KMS-11 (cell line): ENCODE measurements around the gene PERM1.

Experiments
- H2AFZ ChIP-seq: fragments of 200-600 bp; sonication (generic); 2 replicates; pipeline ENCODE4 v1.6.1; 2016; ENCODE audit warnings: antibody characterized with exemption, mixed run types, low read depth
- H3K27ac ChIP-seq: fragments of 200-600 bp; sonication (generic); 2 replicates; pipeline ENCODE4 v1.6.1; 2016; ENCODE audit warnings: mild to moderate bottlenecking, mixed run types
- H3K27me3 ChIP-seq: fragments of 200-600 bp; sonication (generic); 2 replicates; pipeline ENCODE4 v1.6.1; 2017; ENCODE audit warnings: mild to moderate bottlenecking, low read depth, mixed run types, moderate library complexity; ENCODE audit not compliant: insufficient read depth
- H3K36me3 ChIP-seq: fragments of 200-600 bp; sonication (generic); 2 replicates; pipeline ENCODE4 v1.6.1; 2017; ENCODE audit warnings: mild to moderate bottlenecking, mixed run types; ENCODE audit not compliant: insufficient read depth
- H3K4me1 ChIP-seq: fragments of 200-600 bp; sonication (generic); 2 replicates; pipeline ENCODE4 v1.6.1; 2016; ENCODE audit warnings: mild to moderate bottlenecking, low read depth, mixed run types; ENCODE audit not compliant: poor library complexity, severe bottlenecking
- H3K4me2 ChIP-seq: fragments of 200-600 bp; sonication (generic); 2 replicates; pipeline ENCODE4 v1.7.0; 2016; ENCODE audit warnings: mild to moderate bottlenecking, mixed run types
- H3K4me3 ChIP-seq: fragments of 200-600 bp; sonication (generic); IDR thresholded peaks from 2 replicates; pipeline ENCODE4 v1.6.1; 2017; ENCODE audit warnings: low read depth, low read length, mixed read lengths; ENCODE audit not compliant: insufficient read depth
- H3K79me2 ChIP-seq: fragments of 200-600 bp; sonication (generic); 2 replicates; pipeline ENCODE4 v1.6.1; 2016; ENCODE audit warnings: low read depth, mixed run types; ENCODE audit not compliant: insufficient read depth
- H3K9ac ChIP-seq: fragments of 200-600 bp; sonication (generic); 2 replicates; pipeline ENCODE4 v1.6.1; 2016; ENCODE audit warnings: mild to moderate bottlenecking, mixed run types
- H4K20me1 ChIP-seq: fragments of 200-600 bp; sonication (generic); 2 replicates; pipeline ENCODE4 v1.6.1; 2016; ENCODE audit warnings: mild to moderate bottlenecking, mixed run types; ENCODE audit not compliant: insufficient read depth
- TF ChIP-seq, protein P1 (sequence below): fragments of 200-600 bp; sonication (generic); conservative IDR thresholded peaks from 2 replicates; pipeline ENCODE4 v1.6.1; 2017; ENCODE audit warnings: low read depth, mild to moderate bottlenecking, antibody characterized with exemption, low read length, moderate library complexity, mixed read lengths

Gene PERM1

DNA sequence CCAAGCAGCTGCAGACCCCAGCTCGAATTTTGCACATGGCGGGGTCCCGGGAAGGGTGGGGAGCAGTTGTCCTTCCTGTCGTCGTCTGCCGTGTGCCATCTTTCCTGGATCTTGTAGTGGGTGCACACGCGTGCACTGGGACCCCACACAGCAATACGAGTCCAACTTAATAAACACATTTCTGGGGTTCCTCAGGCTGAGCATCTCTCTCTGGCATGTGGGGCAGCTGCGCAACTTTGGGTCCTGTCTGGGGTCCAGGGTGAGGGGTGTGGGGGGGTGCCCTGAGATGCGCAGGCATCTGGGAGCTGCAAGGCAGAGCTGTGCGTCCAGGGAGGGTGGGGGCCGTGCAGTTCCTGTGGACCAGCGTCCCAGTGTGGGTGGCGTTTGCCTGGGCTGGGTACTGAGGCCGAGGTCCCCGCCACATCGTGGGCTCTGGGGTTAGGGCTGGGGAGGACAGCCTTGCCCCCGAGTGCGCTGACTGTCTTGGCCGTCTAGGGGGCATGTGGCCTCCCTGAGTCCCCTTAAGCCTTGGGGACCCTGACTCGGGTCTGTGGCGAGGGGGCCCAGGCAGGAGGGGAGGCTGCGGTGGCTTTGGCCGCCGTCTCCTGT lies 16.3 kb downstream of the PERM1 start:
- peak overlapping the region; percentile 48; the same call in 1 of the 2 replicates for H3K9ac ChIP-seq
- H2AFZ ChIP-seq, result peak overlapping the region; percentile 95; the same call in 1 of the 2 replicates
- no peaks in the 10 kb centered on the region for H3K79me2 ChIP-seq
- H3K4me1 ChIP-seq, result peaks cover 20% of the 10 kb centered on the region
- H3K27me3 ChIP-seq, result no peaks in the 10 kb centered on the region
- no peak overlapping the region for H3K4me3 ChIP-seq
- H3K27ac ChIP-seq, result no peak overlapping the region
- H3K36me3 ChIP-seq, result no peaks in the 10 kb centered on the region
- TF ChIP-seq, protein P1, sequence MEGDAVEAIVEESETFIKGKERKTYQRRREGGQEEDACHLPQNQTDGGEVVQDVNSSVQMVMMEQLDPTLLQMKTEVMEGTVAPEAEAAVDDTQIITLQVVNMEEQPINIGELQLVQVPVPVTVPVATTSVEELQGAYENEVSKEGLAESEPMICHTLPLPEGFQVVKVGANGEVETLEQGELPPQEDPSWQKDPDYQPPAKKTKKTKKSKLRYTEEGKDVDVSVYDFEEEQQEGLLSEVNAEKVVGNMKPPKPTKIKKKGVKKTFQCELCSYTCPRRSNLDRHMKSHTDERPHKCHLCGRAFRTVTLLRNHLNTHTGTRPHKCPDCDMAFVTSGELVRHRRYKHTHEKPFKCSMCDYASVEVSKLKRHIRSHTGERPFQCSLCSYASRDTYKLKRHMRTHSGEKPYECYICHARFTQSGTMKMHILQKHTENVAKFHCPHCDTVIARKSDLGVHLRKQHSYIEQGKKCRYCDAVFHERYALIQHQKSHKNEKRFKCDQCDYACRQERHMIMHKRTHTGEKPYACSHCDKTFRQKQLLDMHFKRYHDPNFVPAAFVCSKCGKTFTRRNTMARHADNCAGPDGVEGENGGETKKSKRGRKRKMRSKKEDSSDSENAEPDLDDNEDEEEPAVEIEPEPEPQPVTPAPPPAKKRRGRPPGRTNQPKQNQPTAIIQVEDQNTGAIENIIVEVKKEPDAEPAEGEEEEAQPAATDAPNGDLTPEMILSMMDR, result no peak
- no peaks in the 10 kb centered on the region for H4K20me1 ChIP-seq
- H3K4me2 ChIP-seq, result peak overlapping the region; percentile 99

DNA sequence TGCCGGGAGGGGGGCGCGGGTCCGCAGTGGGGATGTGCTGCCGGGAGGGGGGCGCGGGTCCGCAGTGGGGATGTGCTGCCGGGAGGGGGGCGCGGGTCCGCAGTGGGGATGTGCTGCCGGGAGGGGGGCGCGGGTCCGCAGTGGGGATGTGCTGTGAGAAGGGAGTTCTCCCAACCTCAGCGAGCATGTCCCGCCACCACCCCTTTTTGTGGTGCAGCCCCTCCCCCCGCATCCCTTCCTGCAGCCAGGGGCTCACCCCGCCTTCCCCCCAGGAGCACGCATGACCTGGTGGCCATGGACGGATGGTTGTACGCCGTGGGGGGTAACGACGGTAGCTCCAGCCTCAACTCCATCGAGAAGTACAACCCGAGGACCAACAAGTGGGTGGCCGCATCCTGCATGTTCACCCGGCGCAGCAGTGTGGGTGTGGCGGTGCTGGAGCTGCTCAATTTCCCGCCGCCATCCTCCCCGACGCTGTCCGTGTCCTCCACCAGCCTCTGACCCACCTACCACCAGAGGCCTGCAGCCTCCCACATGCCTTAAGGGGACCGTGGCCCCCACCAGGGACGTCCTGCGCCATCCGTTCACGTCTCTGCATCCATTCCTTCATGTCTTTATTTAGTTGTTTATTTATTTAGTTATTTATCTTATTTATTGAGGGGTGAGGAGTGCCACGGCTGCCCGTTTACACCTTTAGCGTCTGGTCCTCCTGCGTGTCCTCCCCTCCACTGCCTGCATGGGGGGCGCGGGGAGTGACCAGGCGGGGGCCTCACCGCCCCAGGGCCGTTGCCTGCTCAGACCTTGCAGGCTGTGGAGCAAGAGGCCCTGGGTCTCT lies 17.0 kb downstream of the PERM1 start:
- no peaks in the 10 kb centered on the region for H4K20me1 ChIP-seq
- no peaks in the 10 kb centered on the region for H3K79me2 ChIP-seq
- H3K4me2 ChIP-seq, result no peak overlapping the region
- H3K36me3 ChIP-seq, result no peaks in the 10 kb centered on the region
- H2AFZ ChIP-seq, result no peak overlapping the region
- H3K4me1 ChIP-seq, result peaks cover 22% of the 10 kb centered on the region
- no peak overlapping the region for H3K9ac ChIP-seq
- no peaks in the 10 kb centered on the region for H3K27me3 ChIP-seq
- TF ChIP-seq, protein P1, result no peak
- H3K4me3 ChIP-seq, result no peak overlapping the region
- H3K27ac ChIP-seq, result no peak overlapping the region

GRCh38 chr1:963746-964525 lies 18.0 kb downstream of the PERM1 start:
- TF ChIP-seq, protein P1, result no peak
- Histone ChIP-seq H3K36me3 (no peaks in the 10 kb centered on the region), H3K4me2 (no peak overlapping the region), H2AFZ (no peak overlapping the region), H3K9ac (no peak overlapping the region), H3K4me1 (peaks cover 27% of the 10 kb centered on the region), H3K27ac (no peak overlapping the region), H4K20me1 (no peaks in the 10 kb centered on the region), H3K27me3 (no peaks in the 10 kb centered on the region; the same call in 1 of the 2 replicates), H3K4me3 (no peak overlapping the region), H3K79me2 (peaks cover under 1% of the 10 kb centered on the region)

- H3K27ac ChIP-seq, result no peak overlapping the region
- H3K9ac ChIP-seq, result no peak overlapping the region
- TF ChIP-seq, protein P1, result no peak
- peaks cover 7% of the 10 kb centered on the region for H3K79me2 ChIP-seq
- H2AFZ ChIP-seq, result no peak overlapping the region
- no peaks in the 10 kb centered on the region; the same call in 1 of the 2 replicates for H3K27me3 ChIP-seq
- H3K4me2 ChIP-seq, result no peak overlapping the region
- H4K20me1 ChIP-seq, result no peaks in the 10 kb centered on the region
- H3K4me1 ChIP-seq, result peaks cover 27% of the 10 kb centered on the region
- H3K36me3 ChIP-seq, result no peaks in the 10 kb centered on the region
- H3K4me3 ChIP-seq, result no peak overlapping the region
These were observed 18.6 kb downstream of the PERM1 start for GRCh38 chr1:963301-963651.
